Measurements from ENCODE around the gene GPR153.

DNA sequence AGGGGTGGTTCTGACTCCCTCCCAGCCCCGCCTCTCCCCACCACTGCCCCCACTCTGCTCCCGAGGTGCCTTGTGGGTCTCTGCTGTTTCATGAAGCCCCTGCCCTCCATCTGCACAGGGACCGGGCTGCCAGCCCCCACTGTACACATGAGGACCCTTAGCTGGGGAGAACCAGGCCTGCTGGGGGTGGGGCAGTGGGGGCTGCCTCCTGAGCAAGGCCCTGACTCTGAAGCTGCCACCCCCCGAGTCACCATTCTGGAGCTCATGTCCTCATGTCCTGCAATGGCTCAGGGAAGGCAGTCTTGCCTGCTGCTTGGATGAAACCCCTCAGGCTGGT is 8.6 kb downstream of the GPR153 start:
- no peak for TF ChIP-seq EZH2phosphoT487 (IDR thresholded peaks at IDR 0.05)
- TF ChIP-seq CTCF (IDR thresholded peaks at IDR 0.05), result no peak

Measured in neural progenitor cell (in vitro differentiated cells).